Fibroblast of villous mesenchyme (primary cell): ENCODE data around the gene KIAA0232. TPM values are rescaled to one million over a fixed set of nuclear protein-coding genes. Genes with fewer than 3 reads are reported as not detected.
A peak's percentile ranks its signal among the peaks of the same experiment; 100 is the strongest.

Source experiments
- DNase-seq: peaks from one replicate; pipeline ENCODE4 v3.0.0-alpha.2; 2010; ENCODE audit warnings: low read depth
- H3K4me3 ChIP-seq: 2 replicates; pipeline ENCODE4 v1.5.1; 2011; ENCODE audit warnings: low read depth, mild to moderate bottlenecking, low read length
- total RNA-seq: library from RNA; depleted of rRNA; stranded (reverse); fragments of >200 nt; gene quantifications from 2 replicates; pipeline ENCODE4 v1.2.3, GENCODE V29; 2012
- TF ChIP-seq, protein P1 (sequence below): IDR thresholded peaks from 2 replicates; pipeline ENCODE4 v1.5.1; 2012; ENCODE audit warnings: low read depth, mild to moderate bottlenecking, low read length; ENCODE audit not compliant: insufficient read depth

KIAA0232 gene, protein sequence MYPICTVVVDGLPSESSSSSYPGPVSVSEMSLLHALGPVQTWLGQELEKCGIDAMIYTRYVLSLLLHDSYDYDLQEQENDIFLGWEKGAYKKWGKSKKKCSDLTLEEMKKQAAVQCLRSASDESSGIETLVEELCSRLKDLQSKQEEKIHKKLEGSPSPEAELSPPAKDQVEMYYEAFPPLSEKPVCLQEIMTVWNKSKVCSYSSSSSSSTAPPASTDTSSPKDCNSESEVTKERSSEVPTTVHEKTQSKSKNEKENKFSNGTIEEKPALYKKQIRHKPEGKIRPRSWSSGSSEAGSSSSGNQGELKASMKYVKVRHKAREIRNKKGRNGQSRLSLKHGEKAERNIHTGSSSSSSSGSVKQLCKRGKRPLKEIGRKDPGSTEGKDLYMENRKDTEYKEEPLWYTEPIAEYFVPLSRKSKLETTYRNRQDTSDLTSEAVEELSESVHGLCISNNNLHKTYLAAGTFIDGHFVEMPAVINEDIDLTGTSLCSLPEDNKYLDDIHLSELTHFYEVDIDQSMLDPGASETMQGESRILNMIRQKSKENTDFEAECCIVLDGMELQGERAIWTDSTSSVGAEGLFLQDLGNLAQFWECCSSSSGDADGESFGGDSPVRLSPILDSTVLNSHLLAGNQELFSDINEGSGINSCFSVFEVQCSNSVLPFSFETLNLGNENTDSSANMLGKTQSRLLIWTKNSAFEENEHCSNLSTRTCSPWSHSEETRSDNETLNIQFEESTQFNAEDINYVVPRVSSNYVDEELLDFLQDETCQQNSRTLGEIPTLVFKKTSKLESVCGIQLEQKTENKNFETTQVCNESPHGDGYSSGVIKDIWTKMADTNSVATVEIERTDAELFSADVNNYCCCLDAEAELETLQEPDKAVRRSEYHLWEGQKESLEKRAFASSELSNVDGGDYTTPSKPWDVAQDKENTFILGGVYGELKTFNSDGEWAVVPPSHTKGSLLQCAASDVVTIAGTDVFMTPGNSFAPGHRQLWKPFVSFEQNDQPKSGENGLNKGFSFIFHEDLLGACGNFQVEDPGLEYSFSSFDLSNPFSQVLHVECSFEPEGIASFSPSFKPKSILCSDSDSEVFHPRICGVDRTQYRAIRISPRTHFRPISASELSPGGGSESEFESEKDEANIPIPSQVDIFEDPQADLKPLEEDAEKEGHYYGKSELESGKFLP (N-terminal part only)
- 23.2 and 29.8 TPM in 2 replicates for total RNA-seq

DNA sequence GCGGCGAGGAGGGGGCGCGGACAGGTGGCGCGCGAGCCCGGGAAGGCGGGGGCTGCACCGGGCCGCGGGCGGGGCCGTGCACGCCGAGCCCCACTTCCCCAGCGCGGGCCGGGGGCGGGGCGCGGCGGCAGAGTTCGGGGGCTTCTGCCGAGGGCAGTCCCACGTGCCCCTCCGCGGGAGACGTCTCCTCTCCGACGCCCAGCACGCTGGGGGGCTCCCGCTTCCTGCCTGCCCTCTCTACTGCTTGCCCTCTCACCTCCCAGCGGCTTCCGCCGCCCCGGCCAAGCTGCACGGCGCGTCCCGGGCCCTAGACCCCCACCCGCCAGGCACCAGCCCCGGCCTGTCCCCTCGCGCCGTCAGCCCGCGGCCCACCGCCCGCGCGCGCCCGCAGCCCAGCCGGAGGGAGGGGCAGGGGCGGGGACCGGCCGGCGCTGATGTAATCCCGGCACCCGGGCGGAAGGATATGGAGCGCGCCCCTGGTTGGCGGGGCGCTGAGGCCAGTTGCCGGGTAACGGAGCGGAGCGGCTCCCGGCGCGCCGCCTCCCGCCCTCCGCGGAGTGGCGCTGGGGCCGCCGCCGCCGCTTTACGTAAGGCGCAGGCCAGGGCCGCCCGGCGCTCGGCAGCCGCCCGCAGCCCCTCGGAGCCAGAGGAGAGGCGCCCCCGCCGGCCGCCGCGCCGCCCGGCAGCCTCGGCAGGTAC is at the start of gene KIAA0232:
Gene KIAA0232 (plus strand): TSS at position 581 of the 699 bp plus-strand sequence. CDS start 41,727 bp downstream, outside the sequence.
- TF ChIP-seq, protein P1, sequence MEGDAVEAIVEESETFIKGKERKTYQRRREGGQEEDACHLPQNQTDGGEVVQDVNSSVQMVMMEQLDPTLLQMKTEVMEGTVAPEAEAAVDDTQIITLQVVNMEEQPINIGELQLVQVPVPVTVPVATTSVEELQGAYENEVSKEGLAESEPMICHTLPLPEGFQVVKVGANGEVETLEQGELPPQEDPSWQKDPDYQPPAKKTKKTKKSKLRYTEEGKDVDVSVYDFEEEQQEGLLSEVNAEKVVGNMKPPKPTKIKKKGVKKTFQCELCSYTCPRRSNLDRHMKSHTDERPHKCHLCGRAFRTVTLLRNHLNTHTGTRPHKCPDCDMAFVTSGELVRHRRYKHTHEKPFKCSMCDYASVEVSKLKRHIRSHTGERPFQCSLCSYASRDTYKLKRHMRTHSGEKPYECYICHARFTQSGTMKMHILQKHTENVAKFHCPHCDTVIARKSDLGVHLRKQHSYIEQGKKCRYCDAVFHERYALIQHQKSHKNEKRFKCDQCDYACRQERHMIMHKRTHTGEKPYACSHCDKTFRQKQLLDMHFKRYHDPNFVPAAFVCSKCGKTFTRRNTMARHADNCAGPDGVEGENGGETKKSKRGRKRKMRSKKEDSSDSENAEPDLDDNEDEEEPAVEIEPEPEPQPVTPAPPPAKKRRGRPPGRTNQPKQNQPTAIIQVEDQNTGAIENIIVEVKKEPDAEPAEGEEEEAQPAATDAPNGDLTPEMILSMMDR, result no peak
- peak; percentile 95 for DNase-seq

DNA sequence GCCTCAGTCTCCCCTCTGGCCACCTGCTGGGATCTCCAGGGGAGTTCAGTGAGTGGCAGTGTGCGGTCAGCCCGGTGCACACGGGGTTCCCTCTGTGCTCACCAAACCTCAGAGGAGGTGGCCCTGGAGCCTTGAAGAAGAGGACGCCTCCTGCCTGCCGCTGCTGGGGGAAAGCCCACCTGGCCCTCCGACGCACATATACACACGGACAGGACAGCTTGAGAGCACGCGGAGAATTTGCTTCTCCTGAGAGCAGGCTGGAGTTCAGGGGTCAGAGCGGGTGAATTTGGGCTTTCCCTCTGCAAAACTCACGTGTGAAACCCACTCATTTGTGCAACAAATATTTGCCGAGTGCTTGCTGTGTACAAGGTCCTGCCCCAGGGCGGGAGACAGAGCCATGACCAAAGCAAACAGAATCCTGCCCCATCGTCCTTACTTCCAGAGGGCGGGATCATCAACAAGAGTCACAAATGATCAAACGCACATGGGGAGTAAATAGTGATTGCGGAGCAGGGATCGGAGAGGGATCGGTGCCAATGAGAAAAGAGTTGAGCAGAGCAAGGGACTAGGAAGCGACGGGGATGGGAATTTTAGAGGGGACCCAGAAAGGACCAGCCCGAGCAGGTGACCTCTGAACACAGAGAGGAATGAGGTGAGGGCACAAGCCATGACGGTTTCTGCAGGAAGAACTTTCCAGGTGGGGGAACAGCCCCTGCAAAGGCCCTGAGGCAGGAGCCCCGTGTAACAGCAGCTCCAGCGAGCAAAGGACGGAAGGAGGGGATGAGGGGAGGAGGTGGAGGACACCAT is 49.0 kb upstream of the KIAA0232 start:
- DNase-seq, result no peak
- TF ChIP-seq, protein P1, result no peak
- no peak overlapping the region for H3K4me3 ChIP-seq

More for the DNA sequence above, at the start of gene KIAA0232:
- H3K4me3 ChIP-seq, result peak within 1 kb of the TSS; percentile 93

DNA sequence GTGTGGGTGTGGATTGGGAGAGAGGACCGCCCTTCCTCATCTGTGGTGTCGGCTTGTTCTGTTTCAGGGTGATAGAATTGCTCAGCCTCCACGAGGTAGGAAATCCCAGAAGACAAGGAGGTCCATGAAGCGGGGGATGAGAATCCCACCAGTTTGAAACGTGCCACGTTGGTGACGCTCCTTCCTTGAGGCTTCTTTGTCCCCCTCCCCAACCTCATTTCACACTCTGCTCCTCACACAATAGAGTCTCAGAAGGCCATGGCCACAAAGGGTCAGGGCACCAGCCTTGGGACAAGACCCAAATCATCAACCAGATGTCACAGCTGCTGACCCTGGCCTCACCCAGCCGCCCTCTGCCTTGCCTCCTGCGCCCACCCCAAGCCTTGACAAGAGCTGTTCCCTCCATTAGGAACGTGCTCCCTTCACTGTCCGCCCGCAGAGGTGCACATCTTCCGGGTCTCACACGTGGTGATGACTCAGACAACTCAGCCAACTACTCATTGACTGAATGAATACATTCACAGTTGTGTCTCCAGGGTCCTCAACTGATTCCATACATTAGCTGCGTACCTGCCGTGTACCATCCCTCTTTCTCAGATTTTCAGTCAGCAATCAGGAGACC is 48.3 kb upstream of the KIAA0232 start:
- DNase-seq, result no peak

DNA sequence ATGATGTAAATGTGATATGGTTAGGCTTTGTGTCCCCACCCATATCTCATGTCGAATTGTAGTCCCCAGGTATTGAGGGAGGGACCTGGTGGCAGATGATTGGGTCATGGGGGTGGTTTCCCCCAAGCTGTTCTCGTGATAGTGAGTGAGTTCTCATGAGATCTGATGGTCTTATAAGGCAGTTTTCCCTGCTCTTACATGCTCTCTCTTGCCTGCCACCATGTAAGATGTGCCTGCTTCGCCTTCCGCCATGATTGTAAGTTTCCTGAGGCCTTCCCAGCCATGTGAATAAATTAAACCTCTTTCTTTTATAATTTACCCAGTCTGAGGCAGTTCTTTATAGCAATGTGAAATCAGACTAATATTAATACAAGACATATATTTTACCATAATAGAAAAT is 42.6 kb upstream of the KIAA0232 start:
- TF ChIP-seq, protein P1, result no peak
- no peak overlapping the region for H3K4me3 ChIP-seq
- DNase-seq, result no peak

More for the DNA sequence above, 48.3 kb upstream of the KIAA0232 start:
- H3K4me3 ChIP-seq, result no peak overlapping the region
- TF ChIP-seq, protein P1, result no peak

DNA sequence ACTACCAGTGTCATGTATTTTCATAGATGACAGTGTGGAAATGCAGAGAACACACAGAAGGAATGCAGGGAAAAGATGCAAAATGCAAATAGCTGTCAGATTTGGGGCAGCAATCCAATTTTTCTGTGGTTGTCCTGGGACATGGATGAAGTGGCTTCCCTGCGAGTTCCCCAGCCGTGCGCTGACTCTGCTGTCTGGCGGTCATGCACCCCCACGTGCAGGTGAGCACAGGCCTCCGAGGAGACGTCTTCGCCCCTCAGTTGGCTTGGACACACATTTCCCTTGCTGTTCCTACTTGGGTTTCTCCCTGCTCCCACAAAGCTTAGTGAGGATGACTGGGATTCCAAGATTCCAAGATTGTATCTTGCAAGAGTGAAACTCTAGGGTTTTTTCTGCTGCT is 42.2 kb upstream of the KIAA0232 start:
- TF ChIP-seq, protein P1, result no peak
- DNase-seq, result no peak
- H3K4me3 ChIP-seq, result no peak overlapping the region
